GM23338 (cell line): ENCODE data around the gene TMEM256. TPM values are rescaled to one million over a fixed set of nuclear protein-coding genes. Genes with fewer than 3 reads are reported as not detected.

Source experiments
- ATAC-seq: fragments of 200-7000 bp; cut with Tn5 transposase; 3 replicates; pipeline ENCODE4 v1.9.1; 2020
- DNase-seq: peaks from one replicate; pipeline ENCODE4 v3.0.0-alpha.2; 2015; ENCODE audit warnings: low spot score
- H2AFZ ChIP-seq: fragments of 200-600 bp; sonication (generic); 2 replicates; pipeline ENCODE4 v1.8.0; 2016; ENCODE audit warnings: antibody characterized with exemption, mild to moderate bottlenecking, moderate library complexity
- H3F3A ChIP-seq: fragments of 200-600 bp; sonication (generic); replicated peaks from 2 replicates; pipeline ENCODE4 v1.8.0; 2017; ENCODE audit warnings: antibody characterized with exemption, mixed run types, low read depth
- H3K27ac ChIP-seq: fragments of 200-600 bp; sonication (generic); 2 replicates; pipeline ENCODE4 v1.6.1; 2016; ENCODE audit warnings: low read depth
- H3K27me3 ChIP-seq: fragments of 200-600 bp; sonication (generic); 2 replicates; pipeline ENCODE4 v1.8.0; 2016; ENCODE audit warnings: mild to moderate bottlenecking, mixed run types, moderate library complexity; ENCODE audit not compliant: insufficient read depth
- H3K36me3 ChIP-seq: fragments of 200-600 bp; sonication (generic); 2 replicates; pipeline ENCODE4 v1.8.0; 2016; ENCODE audit warnings: mild to moderate bottlenecking; ENCODE audit not compliant: insufficient read depth
- H3K4me1 ChIP-seq: fragments of 200-600 bp; sonication (generic); 2 replicates; pipeline ENCODE4 v1.8.0; 2016; ENCODE audit warnings: mild to moderate bottlenecking, moderate library complexity; ENCODE audit not compliant: insufficient read depth
- H3K4me2 ChIP-seq: fragments of 200-600 bp; sonication (generic); 2 replicates; pipeline ENCODE4 v1.7.1; 2017; ENCODE audit warnings: mixed run types
- H3K4me3 ChIP-seq: fragments of 200-600 bp; sonication (generic); 2 replicates; pipeline ENCODE4 v1.6.1; 2016; ENCODE audit warnings: mixed run types
- H3K79me2 ChIP-seq: fragments of 200-600 bp; sonication (generic); replicated peaks from 2 replicates; pipeline ENCODE4 v1.8.0; 2017; ENCODE audit warnings: mild to moderate bottlenecking; ENCODE audit not compliant: insufficient read depth
- H3K9me2 ChIP-seq: fragments of 200-600 bp; sonication (generic); 2 replicates; pipeline ENCODE4 v1.8.0; 2017; ENCODE audit not compliant: insufficient read depth
- H4K20me1 ChIP-seq: fragments of 200-600 bp; sonication (generic); replicated peaks from 2 replicates; pipeline ENCODE4 v1.8.0; 2017; ENCODE audit warnings: mild to moderate bottlenecking; ENCODE audit not compliant: insufficient read depth
- H3K27ac Mint-ChIP-seq: 2 replicates; pipeline ENCODE4 v1.8.0; 2020; ENCODE audit warnings: inconsistent platforms, mild to moderate bottlenecking, moderate library complexity, mixed read lengths
- H3K27me3 Mint-ChIP-seq: 3 replicates; pipeline ENCODE4 v1.8.0; 2022; ENCODE audit warnings: low read depth, mild to moderate bottlenecking, moderate library complexity, mixed read lengths, inconsistent platforms; ENCODE audit not compliant: insufficient read depth, poor library complexity
- H3K36me3 Mint-ChIP-seq: 3 replicates; pipeline ENCODE4 v1.8.0; 2021; ENCODE audit warnings: low read depth, mild to moderate bottlenecking, inconsistent platforms, moderate library complexity, mixed read lengths
- H3K4me1 Mint-ChIP-seq: 3 replicates; pipeline ENCODE4 v1.8.0; 2020; ENCODE audit warnings: mild to moderate bottlenecking, inconsistent platforms, mixed read lengths
- H3K4me3 Mint-ChIP-seq: 3 replicates; pipeline ENCODE4 v1.8.0; 2021; ENCODE audit warnings: moderate library complexity, mild to moderate bottlenecking, inconsistent platforms, mixed read lengths
- H3K9me3 Mint-ChIP-seq: 3 replicates; pipeline ENCODE4 v1.8.0; 2020; ENCODE audit warnings: moderate library complexity, mild to moderate bottlenecking, inconsistent platforms, mixed read lengths
- CREB1 ChIP-seq: fragments of 250-450 bp; sonication (Bioruptor Pico); IDR thresholded peaks from 2 replicates; pipeline ENCODE4 v1.5.0; 2020; ENCODE audit warnings: low read depth, mild to moderate bottlenecking, moderate library complexity
- ETS1 ChIP-seq: IDR thresholded peaks from 2 replicates; pipeline ENCODE4 v1.6.1; 2016; ENCODE audit warnings: antibody characterized with exemption
- JUNB ChIP-seq: IDR thresholded peaks from one replicate; pipeline ENCODE4 v1.6.1; 2016; ENCODE audit warnings: antibody characterized with exemption; ENCODE audit not compliant: unreplicated experiment
- POLR2AphosphoS5 ChIP-seq: IDR thresholded peaks from 2 replicates; pipeline ENCODE4 v1.6.1; 2016; ENCODE audit warnings: antibody characterized with exemption, low read depth
- STAT1 ChIP-seq: IDR thresholded peaks from one replicate; pipeline ENCODE4 v1.6.1; 2016; ENCODE audit warnings: antibody characterized with exemption; ENCODE audit not compliant: unreplicated experiment
- ZNF114 ChIP-seq: fragments of 250-450 bp; sonication (Bioruptor Pico); IDR thresholded peaks from 2 replicates; pipeline ENCODE4 v1.5.0; 2020; ENCODE audit warnings: mild to moderate bottlenecking, moderate library complexity
- ZNF331 ChIP-seq: fragments of 250-450 bp; sonication (Bioruptor Pico); IDR thresholded peaks from 2 replicates; pipeline ENCODE4 v1.5.0; 2020; ENCODE audit warnings: low read depth, mild to moderate bottlenecking, moderate library complexity
- polyA plus RNA-seq: library from polyadenylated mRNA; unstranded; fragments of >200 nt; fragmentation: Nextera tagmentation; extraction: Ambion mirVana; gene quantifications from 2 replicates; pipeline ENCODE4 v1.2.1, GENCODE V29; 2016
- total RNA-seq: library from RNA; depleted of rRNA; stranded (reverse); fragments of >200 nt; shearing (Covaris generic); gene quantifications from 2 replicates; pipeline ENCODE4 v1.2.3, GENCODE V29; 2014

The TMEM256 gene
- total and polyA plus RNA-seq, 2 experiments from 2014 or later: 127 to 197 TPM

DNA sequence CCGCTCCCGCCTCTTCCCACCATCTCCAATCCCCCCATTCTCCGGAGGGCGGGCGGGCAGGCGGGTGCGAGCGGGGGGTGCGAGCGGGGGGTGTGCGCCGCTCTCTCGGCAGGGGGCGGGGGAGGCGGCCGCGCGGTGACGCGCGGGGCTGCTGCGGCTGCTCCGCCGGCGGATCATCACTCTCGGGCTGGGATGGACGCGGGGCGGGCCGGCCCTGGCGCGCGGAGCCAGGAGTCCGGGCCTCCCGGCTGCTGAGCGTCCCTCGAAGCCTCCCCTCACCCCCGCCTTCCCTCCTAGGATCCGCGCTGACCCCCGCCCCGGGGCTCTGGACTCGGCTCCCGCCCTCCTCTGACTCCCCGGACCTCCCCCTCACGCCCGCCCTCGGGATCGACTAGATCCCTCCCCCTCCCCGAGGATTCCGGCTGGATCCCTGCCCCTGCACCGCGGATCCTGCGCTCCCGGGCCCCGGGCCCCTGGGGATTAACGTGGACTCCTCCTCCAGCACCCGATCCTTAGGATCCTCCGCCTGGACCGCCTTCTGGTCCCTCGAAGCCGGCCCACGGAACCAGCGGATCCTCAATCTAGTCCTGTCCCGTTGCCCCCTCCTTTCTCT lies 946 bp upstream of the TMEM256 start:
- Mint-ChIP-seq H3K36me3 (peaks cover 19% of the 10 kb centered on the region), H3K27ac (peak overlapping the region; percentile 88), H3K4me3 (peak overlapping the region; percentile 88), H3K27me3 (peaks cover 16% of the 10 kb centered on the region), H3K4me1 (peaks cover 28% of the 10 kb centered on the region), H3K9me3 (no peaks in the 10 kb centered on the region)
- Histone ChIP-seq H3K36me3 (peaks cover 3% of the 10 kb centered on the region; the same call in 1 of the 2 replicates), H3K27me3 (no peaks in the 10 kb centered on the region), H3K27ac (no peak overlapping the region), H3K4me3 (peak overlapping the region; percentile 90), H3K9me2 (no peaks in the 10 kb centered on the region), H4K20me1 (peaks cover 12% of the 10 kb centered on the region), H2AFZ (peak overlapping the region; percentile 69; the same call in 1 of the 2 replicates), H3K4me1 (peaks cover 28% of the 10 kb centered on the region), H3K4me2 (peak overlapping the region; percentile 99), H3F3A (peaks cover 27% of the 10 kb centered on the region), H3K79me2 (peaks cover 14% of the 10 kb centered on the region)
- TF ChIP-seq ZNF331 (no peak), POLR2AphosphoS5 (peak; percentile 4; the same call in 1 of the 2 replicates)
- DNase-seq: peak; percentile 86
- peak; percentile 1; the same call in 2 of the 3 replicates for ATAC-seq

DNA sequence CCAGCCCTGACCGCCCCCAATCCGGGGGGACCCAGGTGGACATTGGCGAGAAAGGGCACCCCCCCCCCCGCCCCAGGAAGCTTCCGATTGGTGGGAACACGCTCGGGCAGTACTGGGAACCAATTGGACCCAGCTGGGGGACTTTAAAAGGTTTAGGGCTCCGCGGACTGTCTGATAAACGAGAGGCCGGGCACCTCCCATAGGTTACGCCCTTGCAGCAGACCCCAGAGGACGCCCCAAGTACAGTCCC lies 245 bp downstream of the TMEM256 start:
- Mint-ChIP-seq H3K4me1 (peaks cover 24% of the 10 kb centered on the region), H3K9me3 (no peaks in the 10 kb centered on the region), H3K4me3 (peak overlapping the region; percentile 87), H3K36me3 (peaks cover 8% of the 10 kb centered on the region; the same call in 2 of the 3 replicates), H3K27ac (peak overlapping the region; percentile 91), H3K27me3 (peaks cover 11% of the 10 kb centered on the region)
- peaks cover 3% of the 10 kb centered on the region; the same call in 1 of the 2 replicates for H3K36me3 ChIP-seq
- peaks cover 14% of the 10 kb centered on the region for H3K79me2 ChIP-seq
- H3K27me3 ChIP-seq: no peaks in the 10 kb centered on the region
- peak overlapping the region; percentile 68 for H3K4me3 ChIP-seq
- peak overlapping the region; percentile 78; the same call in 1 of the 2 replicates for H3K27ac ChIP-seq
- H3K4me2 ChIP-seq: peak overlapping the region; percentile 73
- peak; percentile 20 for ATAC-seq
- H3F3A ChIP-seq: peaks cover 27% of the 10 kb centered on the region
- no peak overlapping the region for H2AFZ ChIP-seq
- TF ChIP-seq CREB1 (CRISPR knock-in tag) (no peak), ZNF114 (CRISPR knock-in tag) (no peak), POLR2AphosphoS5 (no peak), ETS1 (no peak), JUNB (no peak), ZNF331 (no peak), STAT1 (no peak)
- no peaks in the 10 kb centered on the region for H3K9me2 ChIP-seq
- peaks cover 24% of the 10 kb centered on the region for H3K4me1 ChIP-seq
- H4K20me1 ChIP-seq: peaks cover 12% of the 10 kb centered on the region
- no peak for DNase-seq

DNA sequence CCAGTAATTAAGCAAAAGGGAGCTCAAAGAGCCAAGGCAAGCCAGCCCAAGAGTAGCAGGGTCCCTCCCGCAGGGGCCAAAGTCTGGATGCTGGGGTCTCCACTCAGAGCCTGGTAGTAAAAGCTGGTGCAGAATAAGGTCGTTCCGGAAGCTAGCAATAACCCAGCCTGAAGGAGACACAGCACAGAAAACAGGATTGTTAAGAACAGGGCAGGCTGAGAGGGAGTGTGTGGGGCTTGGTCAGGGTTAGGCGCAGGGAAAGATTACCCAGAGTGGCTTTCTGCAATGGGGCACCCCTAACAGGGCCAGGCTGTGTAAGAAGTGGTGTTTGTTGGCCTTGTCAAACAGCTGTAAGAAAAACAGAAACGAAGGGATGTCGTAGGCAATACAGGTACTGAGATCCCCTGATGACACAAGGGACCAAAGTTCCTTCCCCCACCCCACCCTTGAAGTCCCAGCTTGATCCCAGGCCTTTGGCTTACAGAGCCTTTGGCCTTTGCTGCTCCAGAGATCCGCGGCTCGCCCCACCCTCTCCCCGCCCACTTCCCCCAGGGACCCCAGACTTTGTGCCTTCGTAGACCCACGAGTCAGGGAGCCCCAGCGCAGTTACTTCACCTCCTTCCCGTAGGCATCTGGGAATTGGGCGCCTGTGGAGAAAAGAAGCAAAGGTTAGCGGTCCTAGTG lies 712 bp downstream of the TMEM256 start:
- TF ChIP-seq POLR2AphosphoS5 (no peak), ETS1 (0 out of 2 replicates have a peak, but pooled peaks have one; percentile 9), JUNB (no peak)
- H3K36me3 ChIP-seq: peaks cover 3% of the 10 kb centered on the region; the same call in 1 of the 2 replicates
- peaks cover 27% of the 10 kb centered on the region for H3F3A ChIP-seq
- H2AFZ ChIP-seq: no peak overlapping the region
- peak; percentile 78 for DNase-seq
- peak overlapping the region; percentile 73 for H3K4me2 ChIP-seq
- H4K20me1 ChIP-seq: peaks cover 12% of the 10 kb centered on the region; the same call in 1 of the 2 replicates
- ATAC-seq: peak; percentile 25
- peak overlapping the region; percentile 68 for H3K4me3 ChIP-seq
- peaks cover 14% of the 10 kb centered on the region for H3K79me2 ChIP-seq
- H3K4me3 Mint-ChIP-seq: peak overlapping the region; percentile 87
- no peaks in the 10 kb centered on the region for H3K9me2 ChIP-seq
- peaks cover 24% of the 10 kb centered on the region for H3K4me1 Mint-ChIP-seq
- no peaks in the 10 kb centered on the region for H3K9me3 Mint-ChIP-seq
- peaks cover 24% of the 10 kb centered on the region for H3K4me1 ChIP-seq
- peaks cover 8% of the 10 kb centered on the region; the same call in 2 of the 3 replicates for H3K36me3 Mint-ChIP-seq
- H3K27me3 Mint-ChIP-seq: peaks cover 11% of the 10 kb centered on the region
- H3K27ac ChIP-seq: peak overlapping the region; percentile 78; the same call in 1 of the 2 replicates
- no peaks in the 10 kb centered on the region for H3K27me3 ChIP-seq
- peak overlapping the region; percentile 29 for H3K27ac Mint-ChIP-seq
